GM21619 (cell line): ENCODE results near the gene FOXF2.

Experiments used
- ATAC-seq: cut with Tn5 transposase; IDR thresholded peaks from one replicate; pipeline ENCODE4 v1.9.1; 2021; ENCODE audit not compliant: unreplicated experiment

FOXF2 gene

GRCh38 chr6:1439349-1439748 is 50.0 kb downstream of the FOXF2 start:
- ATAC-seq = no peak

- ATAC-seq = no peak
Observed at GRCh38 chr6:1442929-1443328, 53.6 kb downstream of the FOXF2 start.
